GM12878 (cell line): ENCODE results near the gene CRX. TPM values are rescaled to one million over a fixed set of nuclear protein-coding genes. Genes with fewer than 3 reads are reported as not detected.

Source experiments
- ATAC-seq: fragments of 200-7000 bp; cut with Tn5 transposase; 3 replicates; pipeline ENCODE4 v1.9.1; 2020; ENCODE audit warnings: mild to moderate bottlenecking, moderate library complexity
- BruUV-seq: library from RNA; stranded (reverse); fragments of 400-500 nt; replicated peaks from 2 replicates; lab custom pipeline; 2021; lab: Mats Ljungman, UMichigan
- CTCF ChIA-PET: fragments of 300-600 bp; sonication (Branson Sonifier 250); formaldehyde crosslinking; extraction: SDS; loops from one replicate; lab custom pipeline; 2021; ENCODE audit warnings: inconsistent platforms; lab: Yijun Ruan, JAX
- POLR2A ChIA-PET: fragments of 350-600 bp; formaldehyde crosslinking; extraction: SDS; loops from one replicate; lab custom pipeline; 2021; ENCODE audit warnings: inconsistent platforms; lab: Charles Lee
- RAD21 ChIA-PET: fragments of 300-600 bp; sonication (Branson Sonifier 250); formaldehyde crosslinking; loops from one replicate; lab custom pipeline; 2023; ENCODE audit warnings: antibody characterized with exemption; ENCODE audit not compliant: unreplicated experiment; lab: Charles Lee
- SMC1A ChIA-PET: fragments of 300-600 bp; sonication (Branson Sonifier 250); formaldehyde crosslinking; loops from one replicate; lab custom pipeline; 2023; ENCODE audit not compliant: unreplicated experiment, uncharacterized antibody; lab: Charles Lee
- DNase-seq: peaks from one replicate; pipeline ENCODE4 v3.0.0-alpha.2; 2011; ENCODE audit warnings: low read depth, low spot score
- FAIRE-seq: peaks from 3 replicates; lab custom pipeline; 2011; peaks lifted over from hg19 to GRCh38; lab: Jason Lieb, UNC
- H2AFZ ChIP-seq: 2 replicates; pipeline ENCODE4 v1.6.0; 2011; ENCODE audit warnings: low read depth, low read length, control low read depth; ENCODE audit not compliant: control insufficient read depth
- H3K27ac ChIP-seq: 2 replicates; pipeline ENCODE4 v1.5.1; 2011; ENCODE audit warnings: control low read depth; ENCODE audit not compliant: control insufficient read depth, insufficient read depth
- H3K27me3 ChIP-seq, 2 experiments: replicated peaks in 1 of 2; 2 replicates each; pipeline versions ENCODE4 v1.6.0 to v1.6.1; 2011; ENCODE audit warnings: low read length in 1 of 2; ENCODE audit not compliant: control insufficient read depth in 2 of 2, insufficient read depth in 2 of 2
- H3K36me3 ChIP-seq, 2 experiments: 2 replicates each; pipeline ENCODE4 v1.5.1; 2011; ENCODE audit warnings: low read length in 1 of 2; ENCODE audit not compliant: control insufficient read depth in 2 of 2, insufficient read depth in 2 of 2
- H3K4me1 ChIP-seq: 2 replicates; pipeline ENCODE4 v1.6.1; 2011; ENCODE audit warnings: mild to moderate bottlenecking, low read length, moderate library complexity, mixed read lengths; ENCODE audit not compliant: control insufficient read depth, insufficient read depth
- H3K4me2 ChIP-seq: 2 replicates; pipeline ENCODE4 v1.6.0; 2011; ENCODE audit warnings: control low read depth; ENCODE audit not compliant: control insufficient read depth, insufficient read depth
- H3K4me3 ChIP-seq: fragments of 200-600 bp; sonication (generic); 2 replicates; pipeline ENCODE4 v1.5.1; 2016
- H3K79me2 ChIP-seq: 2 replicates; pipeline ENCODE4 v1.6.0; 2011; ENCODE audit warnings: low read length; ENCODE audit not compliant: control insufficient read depth, insufficient read depth
- H3K9ac ChIP-seq: 2 replicates; pipeline ENCODE4 v1.8.0; 2011; ENCODE audit warnings: low read length, control low read depth, mixed read lengths; ENCODE audit not compliant: control insufficient read depth, insufficient read depth
- H3K9me3 ChIP-seq: replicated peaks from 3 replicates; pipeline ENCODE4 v1.5.1; 2011; ENCODE audit warnings: mild to moderate bottlenecking, low read length; ENCODE audit not compliant: control insufficient read depth, insufficient read depth
- H4K20me1 ChIP-seq: 2 replicates; pipeline ENCODE4 v1.6.0; 2011; ENCODE audit not compliant: control insufficient read depth, insufficient read depth
- ASH2L ChIP-seq: fragments of 300-600, 200-600 bp; sonication (generic); IDR thresholded peaks from 2 replicates; pipeline ENCODE4 v1.6.1; 2017; ENCODE audit warnings: low read depth, mild to moderate bottlenecking, borderline replicate concordance
- CHD2 ChIP-seq: IDR thresholded peaks from 2 replicates; pipeline ENCODE4 v1.6.1; 2011; ENCODE audit warnings: low read depth, low read length, improper control_type of control experiment, borderline replicate concordance
- EP300 ChIP-seq, 2 experiments: fragments of 150-350 bp in 1 of 2; IDR thresholded peaks; 2 replicates each; pipeline ENCODE4 v1.6.1; 2011 to 2012; ENCODE audit warnings: low read depth in 2 of 2, low read length in 2 of 2, borderline replicate concordance in 1 of 2, improper control_type of control experiment in 1 of 2, inconsistent platforms in 1 of 2; ENCODE audit not compliant: control insufficient read depth in 1 of 2
- GATAD2B ChIP-seq: fragments of 450-650 bp; conservative IDR thresholded peaks from 2 replicates; pipeline ENCODE4 v1.6.1; 2017; ENCODE audit warnings: low read depth, mild to moderate bottlenecking, moderate library complexity
- HDGF ChIP-seq: fragments of 450-650 bp; IDR thresholded peaks from 2 replicates; pipeline ENCODE4 v1.6.1; 2016; ENCODE audit warnings: antibody characterized with exemption
- IKZF2 ChIP-seq, 2 experiments: fragments of 450-650 bp; IDR thresholded peaks; 2 replicates each; pipeline ENCODE4 v1.6.1; 2017; ENCODE audit warnings: mild to moderate bottlenecking in 2 of 2, moderate library complexity in 2 of 2
- IRF3 ChIP-seq: fragments of 450-650 bp; IDR thresholded peaks from 2 replicates; pipeline ENCODE4 v1.6.1; 2014; ENCODE audit warnings: mild to moderate bottlenecking
- IRF5 ChIP-seq: fragments of 450-650 bp; IDR thresholded peaks from 2 replicates; pipeline ENCODE4 v1.6.1; 2017; ENCODE audit warnings: borderline replicate concordance
- NBN ChIP-seq: fragments of 450-650 bp; IDR thresholded peaks from 2 replicates; pipeline ENCODE4 v1.6.1; 2016
- PAX5 ChIP-seq: IDR thresholded peaks from 2 replicates; pipeline ENCODE4 v1.6.1; 2011; ENCODE audit warnings: low read depth, low read length, borderline replicate concordance
- RB1 ChIP-seq: fragments of 450-650 bp; formaldehyde crosslinking; IDR thresholded peaks from 2 replicates; pipeline ENCODE4 v1.6.1; 2017; ENCODE audit warnings: mild to moderate bottlenecking, borderline replicate concordance
- SIN3A ChIP-seq: IDR thresholded peaks from 2 replicates; pipeline ENCODE4 v1.6.1; 2012; ENCODE audit warnings: low read depth, low read length, improper control_type of control experiment
- ZBED1 ChIP-seq: IDR thresholded peaks from 2 replicates; pipeline ENCODE4 v1.6.1; 2016; ENCODE audit warnings: borderline replicate concordance
- WGBS: methylation state at CpG from one replicate; pipeline ENCODE4 v1.1.6; 2016; ENCODE audit warnings: low lambda C conversion rate; ENCODE audit not compliant: insufficient replicate concordance, insufficient coverage; ENCODE audit errors: missing lambda C conversion rate; 5-methylcytosine and 5-hydroxymethylcytosine counted together
- in situ Hi-C: fragments of 300-500 bp; cut with MboI; formaldehyde crosslinking; loops from 9 replicates; pipeline ENCODE4 v1.14.3; 2018; ENCODE audit warnings: mixed read lengths
- intact Hi-C: fragments of 100-400 bp; cut with micrococcal nuclease; formaldehyde crosslinking; loops from one replicate; pipeline ENCODE4 v1.14.2; 2022; ENCODE audit not compliant: unreplicated experiment
- polyA plus RNA-seq, 11 experiments: library from polyadenylated mRNA; depleted of rRNA in 4 of 11; unstranded in 6 of 11; stranded (reverse) in 5 of 11; fragments of >200 nt; fragmentation: Nextera tagmentation in 4 of 11; fragmentation: Illumina TruSeq in 1 of 11; extraction: Ambion mirVana in 4 of 11; extraction: Trizol in 1 of 11; gene quantifications; 1 replicate in 1 of 11; 2 replicates in 10 of 11; pipeline versions ENCODE4 v1.2.1 to v1.2.3, GENCODE V29; 2011 to 2016; ENCODE audit warnings: inconsistent platforms in 2 of 11, missing spikeins in 2 of 11, low read depth in 1 of 11
- total RNA-seq, 4 experiments: library from RNA; depleted of rRNA in 3 of 4; stranded (reverse); fragments of >200 nt in 3 of 4; fragmentation: Illumina TruSeq in 1 of 4; extraction: Trizol in 1 of 4; gene quantifications; 2 replicates each; pipeline versions ENCODE4 v1.2.1 to v1.2.3, GENCODE V29; 2013 to 2021

The CRX gene
- total and polyA plus RNA-seq, 10 of the 15 experiments (the other 5 are each of a cell fraction or from before 2014, with no cell fraction given): not detected

- no peak overlapping the region for H3K4me3 ChIP-seq
- H2AFZ ChIP-seq: no peak overlapping the region
- no peak overlapping the region for H3K4me2 ChIP-seq
- no TSS peak for BruUV-seq
- WGBS: 65% methylated on average over 5 of the region's 5 CpGs
- no peak overlapping the region for H3K27ac ChIP-seq
- no peaks in the 10 kb centered on the region for H3K9me3 ChIP-seq
- ATAC-seq (no peak), DNase-seq (no peak), FAIRE-seq (no peak)
- no peaks in the 10 kb centered on the region for H3K79me2 ChIP-seq
- no peaks in the 10 kb centered on the region for H3K27me3 ChIP-seq
- ChIA-PET SMC1A (no interaction called here), RAD21 (no interaction called here), POLR2A (interaction anchor here (1.0 kb wide), 1 partner anchor 8 kb away, joined by 4 read pairs; no protein-coding TSS in a partner anchor), CTCF (interaction anchor here (1.2 kb wide), 1 partner anchor 12 kb away, joined by 4 read pairs; no protein-coding TSS in a partner anchor)
- no peaks in the 10 kb centered on the region for H3K36me3 ChIP-seq
- in situ Hi-C loops: no loop called here
- intact Hi-C loops: no loop called here
- no peak for TF ChIP-seq IRF3
- no peak for TF ChIP-seq RB1
- no peak for TF ChIP-seq NBN
- TF ChIP-seq GATAD2B: no peak
- TF ChIP-seq IKZF2 (IDR thresholded peaks at IDR 0.05): no peak
- no peak for TF ChIP-seq ZBED1
- no peak for TF ChIP-seq PAX5
- no peak for TF ChIP-seq IRF5
- TF ChIP-seq EP300 (IDR thresholded peaks at IDR 0.05; ENCODE audit: borderline replicate concordance in 1 of 2, control insufficient read depth in 1 of 2, low read depth in 2 of 2, low read length in 2 of 2): no peak
- TF ChIP-seq ASH2L: no peak
- TF ChIP-seq HDGF: no peak
- TF ChIP-seq SIN3A: no peak
- TF ChIP-seq CHD2: no peak
- no peaks in the 10 kb centered on the region for H4K20me1 ChIP-seq
- H3K4me1 ChIP-seq: no peaks in the 10 kb centered on the region
- no peak overlapping the region for H3K9ac ChIP-seq
Measured at GRCh38 chr19:47881757-47882156, 60.0 kb downstream of the CRX start.
